ENCODE results near the gene FBXW5.

FBXW5 gene

GRCh38 chr9:136960212-136960937, 15.8 kb upstream of the FBXW5 start:
- H3K4me1 ChIP-seq: no peaks in the 10 kb centered on the region

GRCh38 chr9:136958898-136959850, 14.6 kb upstream of the FBXW5 start:
- Histone ChIP-seq H3K9me3 (no peaks in the 10 kb centered on the region), H3K27me3 (no peaks in the 10 kb centered on the region), H3K4me3 (ENCODE audit: low read depth, low read length) (no peak overlapping the region), H3K36me3 (no peaks in the 10 kb centered on the region), H3K4me1 (no peaks in the 10 kb centered on the region)
- TF ChIP-seq CTCF (IDR thresholded peaks at IDR 0.05; ENCODE audit: low read depth, low read length): no peak
- no peak for DNase-seq

More at GRCh38 chr9:136960212-136960937, 15.8 kb upstream of the FBXW5 start:
- H3K27me3 ChIP-seq: no peaks in the 10 kb centered on the region
- DNase-seq: no peak
- H3K9me3 ChIP-seq: no peaks in the 10 kb centered on the region
- H3K4me3 ChIP-seq (ENCODE audit: low read depth, low read length): no peak overlapping the region
- no peaks in the 10 kb centered on the region for H3K36me3 ChIP-seq
- TF ChIP-seq CTCF (IDR thresholded peaks at IDR 0.05; ENCODE audit: low read depth, low read length): no peak

GRCh38 chr9:136958473-136958872, 13.9 kb upstream of the FBXW5 start:
- no peaks in the 10 kb centered on the region for H3K9me3 ChIP-seq
- H3K4me1 ChIP-seq: no peaks in the 10 kb centered on the region
- H3K36me3 ChIP-seq: no peaks in the 10 kb centered on the region
- TF ChIP-seq CTCF (IDR thresholded peaks at IDR 0.05; ENCODE audit: low read depth, low read length): no peak
- H3K27me3 ChIP-seq: no peaks in the 10 kb centered on the region
- no peak for DNase-seq
- H3K4me3 ChIP-seq (ENCODE audit: low read depth, low read length): no peak overlapping the region

GRCh38 chr9:136957901-136958300, 13.4 kb upstream of the FBXW5 start:
- Histone ChIP-seq H3K27me3 (no peaks in the 10 kb centered on the region), H3K36me3 (no peaks in the 10 kb centered on the region), H3K4me3 (ENCODE audit: low read depth, low read length) (no peak overlapping the region), H3K9me3 (no peaks in the 10 kb centered on the region), H3K4me1 (no peaks in the 10 kb centered on the region)
- DNase-seq: no peak
- no peak for TF ChIP-seq CTCF (IDR thresholded peaks at IDR 0.05; ENCODE audit: low read depth, low read length)

- TF ChIP-seq CTCF (IDR thresholded peaks at IDR 0.05; ENCODE audit: low read depth, low read length): no peak
- no peaks in the 10 kb centered on the region for H3K4me1 ChIP-seq
Observed at GRCh38 chr9:136957461-136957860, 12.9 kb upstream of the FBXW5 start.

More at GRCh38 chr9:136957461-136957860, 12.9 kb upstream of the FBXW5 start:
- no peak overlapping the region for H3K4me3 ChIP-seq (ENCODE audit: low read depth, low read length)
- no peaks in the 10 kb centered on the region for H3K27me3 ChIP-seq
- no peaks in the 10 kb centered on the region for H3K9me3 ChIP-seq
- H3K36me3 ChIP-seq: no peaks in the 10 kb centered on the region
- DNase-seq: no peak

Data from BE2C (cell line).